GM12878 (cell line): ENCODE measurements around the gene MAGI1. TPM values are rescaled to one million over a fixed set of nuclear protein-coding genes. Genes with fewer than 3 reads are reported as not detected.

ENCODE experiments used
- ATAC-seq: fragments of 200-7000 bp; cut with Tn5 transposase; 3 replicates; pipeline ENCODE4 v1.9.1; 2020; ENCODE audit warnings: mild to moderate bottlenecking, moderate library complexity
- BruUV-seq: library from RNA; stranded (reverse); fragments of 400-500 nt; replicated peaks from 2 replicates; lab custom pipeline; 2021; lab: Mats Ljungman, UMichigan
- CTCF ChIA-PET: fragments of 300-600 bp; sonication (Branson Sonifier 250); formaldehyde crosslinking; extraction: SDS; loops from one replicate; lab custom pipeline; 2021; ENCODE audit warnings: inconsistent platforms; lab: Yijun Ruan, JAX
- POLR2A ChIA-PET: fragments of 350-600 bp; formaldehyde crosslinking; extraction: SDS; loops from one replicate; lab custom pipeline; 2021; ENCODE audit warnings: inconsistent platforms; lab: Charles Lee
- RAD21 ChIA-PET: fragments of 300-600 bp; sonication (Branson Sonifier 250); formaldehyde crosslinking; loops from one replicate; lab custom pipeline; 2023; ENCODE audit warnings: antibody characterized with exemption; ENCODE audit not compliant: unreplicated experiment; lab: Charles Lee
- SMC1A ChIA-PET: fragments of 300-600 bp; sonication (Branson Sonifier 250); formaldehyde crosslinking; loops from one replicate; lab custom pipeline; 2023; ENCODE audit not compliant: unreplicated experiment, uncharacterized antibody; lab: Charles Lee
- DNase-seq: peaks from one replicate; pipeline ENCODE4 v3.0.0-alpha.2; 2011; ENCODE audit warnings: low read depth, low spot score
- FAIRE-seq: peaks from 3 replicates; lab custom pipeline; 2011; peaks lifted over from hg19 to GRCh38; lab: Jason Lieb, UNC
- H2AFZ ChIP-seq: 2 replicates; pipeline ENCODE4 v1.6.0; 2011; ENCODE audit warnings: low read depth, low read length, control low read depth; ENCODE audit not compliant: control insufficient read depth
- H3K27ac ChIP-seq: 2 replicates; pipeline ENCODE4 v1.5.1; 2011; ENCODE audit warnings: control low read depth; ENCODE audit not compliant: control insufficient read depth, insufficient read depth
- H3K27me3 ChIP-seq, 2 experiments: replicated peaks in 1 of 2; 2 replicates each; pipeline versions ENCODE4 v1.6.0 to v1.6.1; 2011; ENCODE audit warnings: low read length in 1 of 2; ENCODE audit not compliant: control insufficient read depth in 2 of 2, insufficient read depth in 2 of 2
- H3K36me3 ChIP-seq, 2 experiments: 2 replicates each; pipeline ENCODE4 v1.5.1; 2011; ENCODE audit warnings: low read length in 1 of 2; ENCODE audit not compliant: control insufficient read depth in 2 of 2, insufficient read depth in 2 of 2
- H3K4me1 ChIP-seq: 2 replicates; pipeline ENCODE4 v1.6.1; 2011; ENCODE audit warnings: mild to moderate bottlenecking, low read length, moderate library complexity, mixed read lengths; ENCODE audit not compliant: control insufficient read depth, insufficient read depth
- H3K4me2 ChIP-seq: 2 replicates; pipeline ENCODE4 v1.6.0; 2011; ENCODE audit warnings: control low read depth; ENCODE audit not compliant: control insufficient read depth, insufficient read depth
- H3K4me3 ChIP-seq: fragments of 200-600 bp; sonication (generic); 2 replicates; pipeline ENCODE4 v1.5.1; 2016
- H3K79me2 ChIP-seq: 2 replicates; pipeline ENCODE4 v1.6.0; 2011; ENCODE audit warnings: low read length; ENCODE audit not compliant: control insufficient read depth, insufficient read depth
- H3K9ac ChIP-seq: 2 replicates; pipeline ENCODE4 v1.8.0; 2011; ENCODE audit warnings: low read length, control low read depth, mixed read lengths; ENCODE audit not compliant: control insufficient read depth, insufficient read depth
- H3K9me3 ChIP-seq: replicated peaks from 3 replicates; pipeline ENCODE4 v1.5.1; 2011; ENCODE audit warnings: mild to moderate bottlenecking, low read length; ENCODE audit not compliant: control insufficient read depth, insufficient read depth
- H4K20me1 ChIP-seq: 2 replicates; pipeline ENCODE4 v1.6.0; 2011; ENCODE audit not compliant: control insufficient read depth, insufficient read depth
- BCL3 ChIP-seq: IDR thresholded peaks from 2 replicates; pipeline ENCODE4 v1.6.1; 2011; ENCODE audit warnings: borderline replicate concordance, low read depth, mild to moderate bottlenecking, moderate library complexity, low read length; ENCODE audit not compliant: insufficient read depth, poor library complexity, severe bottlenecking
- BCLAF1 ChIP-seq: fragments of 450-650 bp; IDR thresholded peaks from 2 replicates; pipeline ENCODE4 v1.6.1; 2017; ENCODE audit warnings: antibody characterized with exemption, mild to moderate bottlenecking, moderate library complexity
- CHD2 ChIP-seq: IDR thresholded peaks from 2 replicates; pipeline ENCODE4 v1.6.1; 2011; ENCODE audit warnings: low read depth, low read length, improper control_type of control experiment, borderline replicate concordance
- CTCF ChIP-seq, 3 experiments: IDR thresholded peaks in 2 of 3; conservative IDR thresholded peaks in 1 of 3; 2 replicates each; pipeline ENCODE4 v1.5.1; 2011; ENCODE audit warnings: low read depth in 3 of 3, low read length in 3 of 3, mild to moderate bottlenecking in 3 of 3, control low read depth in 2 of 3, moderate library complexity in 2 of 3, inconsistent platforms in 1 of 3, mixed read lengths in 1 of 3; ENCODE audit not compliant: control insufficient read depth in 2 of 3, insufficient read depth in 1 of 3; ENCODE audit errors: extremely low read depth in 1 of 3
- NFIC ChIP-seq: IDR thresholded peaks from 2 replicates; pipeline ENCODE4 v1.6.1; 2012; ENCODE audit warnings: low read depth, mild to moderate bottlenecking, inconsistent platforms, low read length, moderate library complexity
- NR2C2 ChIP-seq: IDR thresholded peaks from 2 replicates; pipeline ENCODE4 v1.6.1; 2011; ENCODE audit warnings: borderline replicate concordance, low read depth; ENCODE audit not compliant: control insufficient read depth, insufficient read length
- RB1 ChIP-seq: fragments of 450-650 bp; formaldehyde crosslinking; IDR thresholded peaks from 2 replicates; pipeline ENCODE4 v1.6.1; 2017; ENCODE audit warnings: mild to moderate bottlenecking, borderline replicate concordance
- SIX5 ChIP-seq: IDR thresholded peaks from 2 replicates; pipeline ENCODE4 v1.6.1; 2011; ENCODE audit warnings: mild to moderate bottlenecking, low read depth, low read length, moderate library complexity; ENCODE audit not compliant: severe bottlenecking
- SUZ12 ChIP-seq: fragments of 200-600 bp; sonication (generic); IDR thresholded peaks from one replicate; pipeline ENCODE4 v1.6.1; 2018; ENCODE audit warnings: antibody characterized with exemption, mild to moderate bottlenecking; ENCODE audit not compliant: unreplicated experiment
- TARDBP ChIP-seq: IDR thresholded peaks from 2 replicates; pipeline ENCODE4 v1.6.1; 2016; ENCODE audit warnings: borderline replicate concordance
- ZBTB4 ChIP-seq: fragments of 450-650 bp; formaldehyde crosslinking; IDR thresholded peaks from 2 replicates; pipeline ENCODE4 v1.4.0; 2022; ENCODE audit warnings: mild to moderate bottlenecking, moderate library complexity
- ZNF207 ChIP-seq: fragments of 450-650 bp; IDR thresholded peaks from 2 replicates; pipeline ENCODE4 v1.6.1; 2014; ENCODE audit warnings: antibody characterized with exemption, mild to moderate bottlenecking, borderline replicate concordance
- WGBS: methylation state at CpG from one replicate; pipeline ENCODE4 v1.1.6; 2016; ENCODE audit warnings: low lambda C conversion rate; ENCODE audit not compliant: insufficient replicate concordance, insufficient coverage; ENCODE audit errors: missing lambda C conversion rate; 5-methylcytosine and 5-hydroxymethylcytosine counted together
- in situ Hi-C: fragments of 300-500 bp; cut with MboI; formaldehyde crosslinking; loops from 9 replicates; pipeline ENCODE4 v1.14.3; 2018; ENCODE audit warnings: mixed read lengths
- intact Hi-C: fragments of 100-400 bp; cut with micrococcal nuclease; formaldehyde crosslinking; loops from one replicate; pipeline ENCODE4 v1.14.2; 2022; ENCODE audit not compliant: unreplicated experiment
- polyA plus RNA-seq, 11 experiments: library from polyadenylated mRNA; depleted of rRNA in 4 of 11; unstranded in 6 of 11; stranded (reverse) in 5 of 11; fragments of >200 nt; fragmentation: Nextera tagmentation in 4 of 11; fragmentation: Illumina TruSeq in 1 of 11; extraction: Ambion mirVana in 4 of 11; extraction: Trizol in 1 of 11; gene quantifications; 1 replicate in 1 of 11; 2 replicates in 10 of 11; pipeline versions ENCODE4 v1.2.1 to v1.2.3, GENCODE V29; 2011 to 2016; ENCODE audit warnings: inconsistent platforms in 2 of 11, missing spikeins in 2 of 11, low read depth in 1 of 11
- total RNA-seq, 4 experiments: library from RNA; depleted of rRNA in 3 of 4; stranded (reverse); fragments of >200 nt in 3 of 4; fragmentation: Illumina TruSeq in 1 of 4; extraction: Trizol in 1 of 4; gene quantifications; 2 replicates each; pipeline versions ENCODE4 v1.2.1 to v1.2.3, GENCODE V29; 2013 to 2021

The MAGI1 gene
- total and polyA plus RNA-seq, 10 of the 15 experiments (the other 5 are each of a cell fraction or from before 2014, with no cell fraction given) = 0.02 to 3.3 (median 0.29) TPM; not detected in 1

- no peak for TF ChIP-seq BCLAF1
Measured at GRCh38 chr3:65432388-65433003, 606.2 kb downstream of the MAGI1 start (continued).

- no peaks in the 10 kb centered on the region for H3K4me1 ChIP-seq
- SMC1A ChIA-PET = no interaction called here
- ATAC-seq = no peak
- no peak overlapping the region for H3K27ac ChIP-seq
- 5% methylated on average over 3 of the region's 3 CpGs for WGBS
- no peak for FAIRE-seq
- H3K9ac ChIP-seq = no peak overlapping the region
- no peaks in the 10 kb centered on the region for H4K20me1 ChIP-seq
- no peak overlapping the region for H3K4me3 ChIP-seq
- no TSS peak for BruUV-seq
- no peaks in the 10 kb centered on the region for H3K79me2 ChIP-seq
- POLR2A ChIA-PET = no interaction called here
- RAD21 ChIA-PET = no interaction called here
- H3K9me3 ChIP-seq = no peaks in the 10 kb centered on the region
- intact Hi-C loops = no loop called here
- H3K27me3 ChIP-seq = no peaks in the 10 kb centered on the region
- CTCF ChIA-PET = interaction anchor here (1.0 to 1.5 kb wide), 2 partner anchors 8 to 85 kb away, joined by 3 read pairs; no protein-coding TSS in a partner anchor
- H3K4me2 ChIP-seq = no peak overlapping the region
- no peaks in the 10 kb centered on the region for H3K36me3 ChIP-seq
- H2AFZ ChIP-seq = no peak overlapping the region
- DNase-seq = no peak
- in situ Hi-C loops = no loop called here
- TF ChIP-seq RB1 (no peak), NFIC (no peak), CHD2 (no peak), SUZ12 (no peak), NR2C2 (no peak), BCL3 (no peak), SIX5 (no peak), ZNF207 (no peak), ZBTB4 (no peak), TARDBP (no peak), CTCF (IDR thresholded peaks at IDR 0.05 in 2 of 3, conservative IDR thresholded peaks at IDR 0.05 in 1 of 3; ENCODE audit: control insufficient read depth in 2 of 3, extremely low read depth in 1 of 3, insufficient read depth in 1 of 3, low read depth in 3 of 3, low read length in 3 of 3) (no peak)
Measured at GRCh38 chr3:65425880-65426279, 612.8 kb downstream of the MAGI1 start.
